ENCODE measurements around the gene PFN4. TPM values are rescaled to one million over a fixed set of nuclear protein-coding genes. Genes with fewer than 3 reads are reported as not detected.

Gene PFN4
- polyA plus RNA-seq, 1 donor from 2014 or later: not detected

GRCh38 chr2:24075259-24075658 lies 47.9 kb downstream of the PFN4 start:
- Histone ChIP-seq H3K9me3 (ENCODE audit: low read length) (no peaks in the 10 kb centered on the region), H3K9ac (ENCODE audit: low read length) (peak overlapping the region; percentile 79), H3K4me2 (ENCODE audit: low read length) (peak overlapping the region; percentile 60), H3K27ac (ENCODE audit: low read length) (no peak overlapping the region), H3K27me3 (ENCODE audit: insufficient read depth, low read depth, low read length) (no peaks in the 10 kb centered on the region), H3K36me3 (ENCODE audit: insufficient read depth, low read length) (no peaks in the 10 kb centered on the region), H3K79me2 (replicated peaks; ENCODE audit: insufficient read depth, low read length) (peaks cover 19% of the 10 kb centered on the region), H3F3A (ENCODE audit: insufficient read depth, low read length, poor library complexity, severe bottlenecking) (no peaks in the 10 kb centered on the region), H4K20me1 (ENCODE audit: insufficient read depth) (no peaks in the 10 kb centered on the region), H3K9me2 (ENCODE audit: insufficient read depth, low read length) (no peaks in the 10 kb centered on the region), H3K4me3 (ENCODE audit: low read length) (peak overlapping the region; percentile 83), H2AFZ (ENCODE audit: low read depth, low read length) (no peak overlapping the region)
- TF ChIP-seq TAF1 (IDR thresholded peaks at IDR 0.05; ENCODE audit: low read depth): no peak
- no peak for TF ChIP-seq EP300 (conservative IDR thresholded peaks at IDR 0.05; ENCODE audit: poor library complexity, severe bottlenecking)
- TF ChIP-seq SMC3 (conservative IDR thresholded peaks at IDR 0.05; ENCODE audit: poor library complexity): no peak
- TF ChIP-seq POLR2AphosphoS5 (IDR thresholded peaks at IDR 0.05): no peak
- no peak for TF ChIP-seq CTCF (IDR thresholded peaks at IDR 0.05; ENCODE audit: poor library complexity, severe bottlenecking)
- TF ChIP-seq RAD21 (conservative IDR thresholded peaks at IDR 0.05): no peak
- no peak for TF ChIP-seq MXI1 (conservative IDR thresholded peaks at IDR 0.05; ENCODE audit: poor library complexity, severe bottlenecking)
- no peak for TF ChIP-seq REST (IDR thresholded peaks at IDR 0.05; ENCODE audit: borderline replicate concordance)
- no peak for TF ChIP-seq EZH2 (IDR thresholded peaks at IDR 0.05; ENCODE audit: borderline replicate concordance, insufficient read depth, low read length, poor library complexity, severe bottlenecking)

GRCh38 chr2:24073816-24074215 lies 49.3 kb downstream of the PFN4 start:
- no peaks in the 10 kb centered on the region for H3K27me3 ChIP-seq (ENCODE audit: insufficient read depth, low read depth, low read length)
- peaks cover 19% of the 10 kb centered on the region for H3K79me2 ChIP-seq (replicated peaks; ENCODE audit: insufficient read depth, low read length)
- no peak overlapping the region for H3K4me2 ChIP-seq (ENCODE audit: low read length)
- no peaks in the 10 kb centered on the region for H4K20me1 ChIP-seq (ENCODE audit: insufficient read depth)
- no peak overlapping the region for H3K9ac ChIP-seq (ENCODE audit: low read length)
- no peaks in the 10 kb centered on the region for H3K9me2 ChIP-seq (ENCODE audit: insufficient read depth, low read length)
- no peak for TF ChIP-seq MXI1 (conservative IDR thresholded peaks at IDR 0.05; ENCODE audit: poor library complexity, severe bottlenecking)
- no peak for TF ChIP-seq TAF1 (IDR thresholded peaks at IDR 0.05; ENCODE audit: low read depth)
- no peak for TF ChIP-seq REST (IDR thresholded peaks at IDR 0.05; ENCODE audit: borderline replicate concordance)
- TF ChIP-seq SMC3 (conservative IDR thresholded peaks at IDR 0.05; ENCODE audit: poor library complexity): no peak
- TF ChIP-seq CTCF (IDR thresholded peaks at IDR 0.05; ENCODE audit: poor library complexity, severe bottlenecking): no peak
- TF ChIP-seq EP300 (conservative IDR thresholded peaks at IDR 0.05; ENCODE audit: poor library complexity, severe bottlenecking): no peak
- no peak for TF ChIP-seq POLR2AphosphoS5 (IDR thresholded peaks at IDR 0.05)
- no peak for TF ChIP-seq EZH2 (IDR thresholded peaks at IDR 0.05; ENCODE audit: borderline replicate concordance, insufficient read depth, low read length, poor library complexity, severe bottlenecking)
- H3K36me3 ChIP-seq (ENCODE audit: insufficient read depth, low read length): no peaks in the 10 kb centered on the region
- H3F3A ChIP-seq (ENCODE audit: insufficient read depth, low read length, poor library complexity, severe bottlenecking): no peaks in the 10 kb centered on the region
- H3K9me3 ChIP-seq (ENCODE audit: low read length): no peaks in the 10 kb centered on the region
- H3K27ac ChIP-seq (ENCODE audit: low read length): no peak overlapping the region
- no peak overlapping the region for H2AFZ ChIP-seq (ENCODE audit: low read depth, low read length)
- no peak overlapping the region for H3K4me3 ChIP-seq (ENCODE audit: low read length)

All from neural cell (in vitro differentiated cells).